HG02885 (cell line): ENCODE data around the gene TMEM183A.
A peak's percentile ranks its signal among the peaks of the same experiment; 100 is the strongest.

ENCODE experiments used
- ATAC-seq: cut with Tn5 transposase; IDR thresholded peaks from one replicate; pipeline ENCODE4 v1.9.1; 2021; ENCODE audit warnings: mild to moderate bottlenecking; ENCODE audit not compliant: unreplicated experiment, poor library complexity

The TMEM183A gene

DNA sequence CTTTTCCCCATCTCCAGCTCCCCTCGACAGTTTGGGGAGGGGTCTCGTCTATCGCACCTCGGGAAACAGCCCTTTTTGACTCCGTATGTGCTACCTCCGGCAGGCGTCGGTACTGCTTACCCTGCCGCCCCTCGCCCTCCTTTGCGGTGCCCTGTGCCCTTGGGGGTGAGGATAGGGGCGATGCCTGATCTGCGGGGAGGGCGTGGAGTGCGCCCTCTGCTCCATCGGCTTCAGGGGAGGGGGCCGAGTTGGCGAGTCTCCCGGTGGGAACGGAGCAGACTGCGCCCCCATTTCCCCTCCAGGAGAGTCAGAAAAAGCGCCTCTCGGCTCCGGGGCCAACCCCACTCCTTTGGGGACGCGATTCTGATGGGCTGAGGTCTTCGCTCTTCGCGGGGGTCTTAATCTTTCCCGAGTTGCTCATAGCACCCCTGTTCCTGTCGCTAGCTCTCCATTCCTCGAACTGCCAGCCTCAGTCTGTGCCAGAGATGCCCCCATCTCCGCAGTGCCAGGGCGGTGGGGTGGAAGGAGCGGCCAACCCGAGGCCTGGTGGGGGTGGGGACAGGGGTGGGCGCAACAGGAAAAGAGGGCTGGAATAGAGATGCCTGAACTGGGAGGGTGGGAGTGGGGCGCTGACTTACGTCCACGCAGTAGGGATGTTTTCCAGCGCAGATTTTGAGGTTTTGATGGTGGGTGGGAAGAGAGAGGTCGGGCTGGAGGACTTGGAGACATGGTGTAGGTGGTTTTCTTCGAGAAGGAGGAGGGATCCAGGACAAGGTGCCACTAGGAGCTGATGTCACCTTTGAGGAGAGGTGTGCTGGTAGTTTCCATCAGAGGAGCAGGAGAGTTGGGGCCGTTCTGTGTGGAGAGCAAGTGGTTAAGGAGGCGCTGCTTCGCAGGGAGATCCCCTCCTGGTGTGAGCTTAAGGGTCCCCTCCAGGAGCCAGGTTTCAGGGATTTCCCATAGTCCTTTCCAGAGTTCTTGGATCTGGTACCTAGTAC is 19.8 kb downstream of the TMEM183A start:
- ATAC-seq = no peak

DNA sequence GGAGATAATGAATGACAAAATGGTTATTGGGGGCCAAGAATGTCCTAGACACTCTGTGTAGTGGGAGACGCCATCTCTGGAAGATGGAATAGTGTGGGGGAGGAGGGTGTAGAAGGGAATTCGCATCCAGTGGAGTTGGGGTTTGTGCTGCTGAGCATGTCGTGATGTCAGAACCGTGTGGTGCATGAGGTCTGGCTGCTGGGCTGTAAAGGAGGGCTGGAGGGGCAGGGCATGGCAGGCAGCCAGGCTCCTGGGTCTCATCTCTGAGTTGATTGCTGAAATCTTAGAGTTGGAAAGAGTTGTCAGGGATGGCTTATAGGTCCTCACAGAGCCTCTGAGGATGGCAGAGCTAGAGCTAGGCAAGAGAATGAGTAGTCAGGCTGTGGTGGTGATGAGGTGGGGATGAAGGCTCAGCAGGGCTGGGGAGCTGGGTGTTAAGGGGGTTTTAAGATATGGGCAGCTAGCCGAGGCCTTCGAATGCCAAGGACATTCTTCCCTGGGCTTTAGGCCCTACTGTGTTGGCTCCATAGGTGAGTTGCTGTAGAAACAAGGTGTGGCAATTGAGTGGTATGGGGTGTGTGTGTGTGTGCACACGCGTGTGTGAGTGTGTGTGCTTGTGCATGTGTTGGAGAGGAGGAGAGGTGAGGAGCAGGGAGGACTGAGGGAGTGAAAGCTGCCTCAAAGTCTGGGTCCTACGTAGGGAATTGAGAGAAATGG is 21.1 kb downstream of the TMEM183A start:
- no peak for ATAC-seq

DNA sequence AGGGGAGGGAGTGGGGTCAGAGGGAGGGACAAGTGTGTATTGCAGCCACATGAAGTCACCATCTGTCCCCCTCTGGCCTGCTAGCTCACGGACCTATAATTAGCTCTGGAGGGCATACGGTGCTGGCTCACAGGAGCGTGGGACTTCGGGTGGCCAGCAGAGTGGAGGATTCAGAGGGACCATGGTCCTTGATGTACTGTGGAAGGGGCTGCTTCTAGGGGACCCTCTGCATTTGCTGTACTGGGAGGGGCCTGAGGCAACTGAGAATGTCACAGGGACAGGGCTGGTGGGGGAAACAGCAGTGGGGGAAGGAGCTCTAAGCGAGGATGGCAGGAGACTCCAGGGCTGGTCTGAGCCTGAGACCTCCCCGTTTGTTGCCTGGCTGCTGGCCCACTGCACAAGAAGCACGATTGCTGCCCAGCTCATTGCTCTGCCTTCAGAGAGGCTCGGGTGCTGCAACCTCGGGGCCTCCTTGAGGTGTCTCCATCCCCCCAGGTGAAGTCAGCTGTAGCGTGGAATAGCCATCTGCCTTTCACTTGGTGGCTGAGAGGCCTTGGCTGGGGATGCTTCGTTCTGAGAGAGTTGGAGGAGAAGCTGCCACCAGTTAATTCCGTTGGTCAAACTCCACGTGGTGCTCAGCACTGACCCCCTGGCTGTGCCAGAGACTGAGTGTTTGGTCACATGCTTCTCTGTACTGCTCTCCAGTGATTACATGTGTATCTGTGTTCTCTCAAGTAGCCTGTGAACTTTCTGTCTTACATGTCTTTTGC is 21.8 kb downstream of the TMEM183A start:
- ATAC-seq = no peak

DNA sequence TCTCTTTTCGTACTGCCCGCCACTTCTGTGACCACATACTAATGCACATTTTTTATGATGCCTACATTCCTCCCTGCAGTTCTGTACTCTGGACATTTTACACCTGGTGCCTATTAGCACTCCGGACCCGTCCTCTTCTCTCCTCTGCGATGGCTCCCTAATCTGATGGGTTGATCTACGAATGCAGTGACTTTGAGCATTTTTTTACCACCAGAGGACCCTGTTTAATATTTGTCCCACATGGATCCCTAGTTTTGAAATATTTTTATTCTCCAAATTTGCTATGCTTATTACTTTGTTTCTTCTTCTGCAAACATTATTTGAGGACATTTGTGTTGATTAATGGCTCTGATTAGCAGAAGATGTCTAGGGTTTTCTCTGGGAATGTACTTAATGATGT is 24.3 kb downstream of the TMEM183A start:
- no peak for ATAC-seq

DNA sequence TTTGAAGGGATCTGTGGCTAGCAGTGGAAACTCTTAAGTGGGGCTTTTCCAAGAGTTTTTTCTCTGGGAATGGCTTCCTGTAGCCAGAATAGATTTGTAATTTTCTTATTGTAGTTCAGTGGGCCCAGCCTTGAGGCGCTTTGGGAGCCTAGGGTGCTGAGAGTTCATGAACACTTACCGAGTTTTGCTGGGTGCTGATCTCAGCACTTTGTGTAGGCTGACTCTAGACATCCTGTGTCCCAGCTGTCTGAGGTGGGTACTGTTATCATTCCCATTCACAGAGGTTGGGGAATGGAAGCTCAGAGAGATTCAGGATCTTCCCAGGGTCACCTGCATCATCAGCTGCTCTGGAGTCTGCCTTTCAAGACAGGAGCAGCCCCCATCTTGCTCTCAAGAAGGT is 26.1 kb downstream of the TMEM183A start:
- ATAC-seq = no peak

DNA sequence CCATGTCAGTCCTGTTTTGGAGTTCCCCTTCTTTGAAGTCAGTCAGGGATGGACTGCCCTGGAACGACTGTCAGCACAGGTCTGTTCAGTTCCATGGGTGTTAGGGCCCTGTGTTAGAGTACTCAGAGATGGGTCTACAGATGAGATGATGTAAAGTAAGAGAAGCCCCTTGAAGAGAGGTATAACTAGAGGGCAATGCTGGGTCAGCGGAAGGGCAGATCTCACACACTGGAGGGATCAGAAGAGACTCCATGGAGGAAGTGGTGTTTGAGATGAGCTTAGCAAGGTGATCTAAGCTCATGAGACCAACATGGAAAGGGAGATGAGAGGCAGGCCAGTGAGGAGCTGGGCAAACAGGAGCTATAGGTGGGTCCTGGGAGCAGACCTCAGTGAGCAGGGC is 26.7 kb downstream of the TMEM183A start:
- ATAC-seq = no peak

DNA sequence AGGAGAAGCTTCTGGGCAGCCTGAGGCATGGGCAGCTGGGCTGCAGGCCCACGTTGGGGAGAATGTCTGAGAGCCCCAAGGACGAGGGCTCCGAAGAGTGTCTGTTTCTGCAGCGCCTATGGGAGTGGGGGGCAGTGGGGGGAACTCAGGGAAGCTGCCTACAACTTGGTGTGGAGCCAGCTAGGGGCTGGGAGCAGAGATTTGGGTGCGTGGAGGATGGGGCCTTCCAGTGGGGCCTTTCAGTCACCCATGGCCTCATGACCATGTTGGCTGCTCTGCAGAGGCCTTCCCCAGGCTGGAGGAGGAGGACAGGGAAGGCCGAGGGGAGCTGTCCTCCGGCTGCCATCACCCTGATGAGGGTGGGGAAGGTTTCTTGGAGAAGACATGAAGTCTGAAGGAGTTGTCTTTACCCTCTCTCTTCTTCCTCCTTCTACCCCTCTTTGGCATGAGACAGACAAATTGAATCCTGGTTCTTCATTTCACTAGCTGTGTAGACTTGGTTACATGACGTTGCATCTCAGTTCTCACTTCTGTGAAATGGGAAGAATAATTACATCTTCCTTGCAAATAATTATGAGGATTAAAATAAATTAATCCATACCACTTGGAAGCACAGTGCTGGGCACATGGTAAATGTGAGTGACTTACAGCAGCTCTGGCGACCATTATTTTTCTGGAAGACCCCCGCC is 27.4 kb downstream of the TMEM183A start:
- ATAC-seq = no peak

DNA sequence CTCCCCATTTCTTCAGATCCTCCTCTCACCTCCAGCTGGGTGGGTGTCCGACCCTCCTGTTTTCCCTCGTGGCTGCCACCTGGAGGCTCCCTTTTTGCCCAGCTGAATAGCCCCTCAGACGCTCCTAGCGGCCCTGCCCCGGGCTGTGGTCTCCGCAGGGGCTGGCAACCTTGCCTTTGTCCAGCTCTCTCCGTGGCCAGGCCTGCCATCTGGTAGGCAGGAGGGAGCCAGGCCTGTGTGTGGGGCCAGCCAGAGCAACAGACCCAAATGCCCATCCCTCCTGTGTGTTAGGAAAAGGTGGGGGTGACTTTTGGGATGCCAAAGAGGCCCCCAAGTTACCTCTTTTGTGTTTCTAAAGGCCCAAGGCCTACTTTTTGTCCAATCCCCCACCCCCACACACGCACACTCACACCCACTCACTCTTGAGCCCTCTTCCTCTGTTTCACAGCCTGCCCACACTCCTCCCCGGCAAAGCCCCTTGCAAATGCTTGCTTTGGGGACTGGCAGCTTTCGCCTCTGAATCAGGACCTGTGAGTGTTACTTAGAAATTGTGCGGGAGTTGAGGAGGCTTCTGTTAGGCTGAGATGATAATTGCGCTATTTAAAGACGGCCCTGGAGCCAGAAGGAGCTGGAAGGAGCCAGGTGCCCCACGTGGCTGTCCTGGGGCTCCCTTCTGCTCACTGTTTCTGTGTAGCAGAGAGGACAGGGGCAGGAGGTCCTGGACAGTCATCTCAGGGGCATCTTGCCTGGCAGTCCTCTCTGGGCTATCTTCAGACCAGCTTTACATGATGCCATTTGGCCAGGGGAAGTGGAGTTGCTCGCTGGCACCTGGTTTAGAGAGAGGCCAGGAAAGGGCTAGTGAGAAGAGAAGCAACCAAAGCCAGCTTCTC is 28.2 kb downstream of the TMEM183A start:
- no peak for ATAC-seq

DNA sequence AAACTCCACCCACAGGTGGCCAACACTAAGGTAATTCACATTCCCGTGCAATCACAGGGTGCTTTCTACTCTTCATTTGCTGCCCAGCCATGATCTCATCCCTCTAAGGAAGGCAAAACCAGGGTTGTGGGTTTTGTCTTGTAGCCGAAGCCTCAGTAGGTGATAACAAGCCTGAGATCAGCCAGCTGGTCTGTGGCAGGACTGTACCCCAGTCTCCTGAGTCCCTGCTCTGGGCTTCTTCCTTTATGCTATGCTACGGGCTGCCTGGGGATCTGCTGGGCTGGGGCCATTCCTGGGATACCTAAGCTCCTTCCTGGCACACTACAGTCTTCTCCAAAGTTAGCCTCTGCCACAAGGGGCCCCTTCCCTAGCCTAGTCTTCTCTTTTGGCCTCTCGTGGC is 29.0 kb downstream of the TMEM183A start:
- ATAC-seq = no peak

DNA sequence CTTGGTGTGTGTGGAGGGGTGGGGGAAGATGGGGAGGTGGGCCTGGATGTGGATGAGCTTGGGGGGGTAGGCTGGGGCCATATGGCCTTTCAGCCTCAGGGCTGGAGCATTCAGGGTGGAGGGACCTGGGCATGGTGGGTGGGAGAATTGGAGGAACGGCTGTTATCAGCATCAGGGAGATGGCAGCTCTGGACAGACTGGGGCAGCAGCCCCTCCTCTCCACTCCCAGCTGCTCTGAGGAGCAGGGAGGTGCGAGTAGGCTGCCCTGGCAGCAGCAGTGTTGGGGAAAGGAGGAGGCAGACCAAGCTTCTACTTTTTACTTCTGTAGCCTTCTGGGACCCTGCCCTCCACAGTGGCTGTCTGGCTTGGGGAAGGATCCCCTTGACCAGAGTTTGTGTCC is 29.4 kb downstream of the TMEM183A start:
- no peak for ATAC-seq

DNA sequence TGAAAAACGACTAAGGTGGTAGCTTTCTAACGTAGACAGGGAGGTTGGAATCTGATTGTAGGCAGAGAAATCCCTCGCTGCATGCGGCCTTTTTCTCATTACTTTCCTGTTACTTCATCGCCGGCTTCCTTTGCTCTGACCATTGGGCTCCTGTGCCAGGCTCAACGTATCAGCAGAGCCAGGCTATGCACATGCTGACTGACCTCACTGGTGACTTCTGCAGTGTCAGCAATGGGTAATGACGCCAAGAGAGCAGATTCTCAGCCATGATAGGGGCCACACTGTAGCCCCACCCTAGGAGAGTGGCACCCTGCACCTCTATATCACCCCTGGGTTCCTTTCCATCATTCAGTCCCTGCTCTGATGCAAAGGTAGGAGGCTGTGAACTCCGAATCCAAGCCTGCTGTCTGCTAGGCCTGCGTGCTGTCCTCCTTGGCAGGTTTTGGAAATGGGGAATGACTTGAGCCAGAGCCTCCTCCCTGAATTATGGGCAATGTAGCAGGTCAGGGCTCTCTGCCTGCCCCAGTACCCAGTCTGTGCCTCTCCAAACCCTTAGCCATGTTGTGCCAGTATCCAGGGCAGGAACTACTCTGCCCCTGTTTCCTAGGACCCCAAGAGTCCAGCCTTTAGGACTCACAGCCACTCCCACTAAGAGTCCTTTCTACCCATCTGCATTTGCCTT is 30.5 kb downstream of the TMEM183A start:
- no peak for ATAC-seq

DNA sequence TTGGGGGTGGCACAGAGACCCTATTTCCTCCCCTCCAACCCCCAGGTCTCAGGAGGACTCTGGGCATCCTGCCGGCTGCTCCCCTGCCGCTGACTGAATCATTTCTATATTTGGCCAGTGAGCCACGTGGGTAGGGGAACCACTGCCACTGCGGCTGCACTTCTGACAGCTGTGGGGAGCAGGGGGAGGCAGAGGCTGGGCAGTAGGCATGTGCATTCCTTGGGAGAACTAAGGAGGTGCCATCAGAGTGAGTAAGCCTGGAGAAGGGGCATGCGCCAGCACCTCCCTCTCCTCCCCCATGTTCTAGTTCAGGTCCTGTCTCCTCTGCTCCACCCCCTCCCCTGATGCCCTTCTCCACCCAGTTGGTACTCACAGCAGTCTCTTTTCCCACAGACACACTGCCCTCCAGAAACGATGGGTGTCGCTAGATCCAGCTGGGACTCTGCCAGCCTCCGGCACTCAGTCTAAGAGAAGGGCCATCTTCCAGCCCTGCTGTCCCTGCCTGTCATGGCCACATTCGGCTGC is 31.1 kb downstream of the TMEM183A start:
- ATAC-seq = peak; percentile 41

DNA sequence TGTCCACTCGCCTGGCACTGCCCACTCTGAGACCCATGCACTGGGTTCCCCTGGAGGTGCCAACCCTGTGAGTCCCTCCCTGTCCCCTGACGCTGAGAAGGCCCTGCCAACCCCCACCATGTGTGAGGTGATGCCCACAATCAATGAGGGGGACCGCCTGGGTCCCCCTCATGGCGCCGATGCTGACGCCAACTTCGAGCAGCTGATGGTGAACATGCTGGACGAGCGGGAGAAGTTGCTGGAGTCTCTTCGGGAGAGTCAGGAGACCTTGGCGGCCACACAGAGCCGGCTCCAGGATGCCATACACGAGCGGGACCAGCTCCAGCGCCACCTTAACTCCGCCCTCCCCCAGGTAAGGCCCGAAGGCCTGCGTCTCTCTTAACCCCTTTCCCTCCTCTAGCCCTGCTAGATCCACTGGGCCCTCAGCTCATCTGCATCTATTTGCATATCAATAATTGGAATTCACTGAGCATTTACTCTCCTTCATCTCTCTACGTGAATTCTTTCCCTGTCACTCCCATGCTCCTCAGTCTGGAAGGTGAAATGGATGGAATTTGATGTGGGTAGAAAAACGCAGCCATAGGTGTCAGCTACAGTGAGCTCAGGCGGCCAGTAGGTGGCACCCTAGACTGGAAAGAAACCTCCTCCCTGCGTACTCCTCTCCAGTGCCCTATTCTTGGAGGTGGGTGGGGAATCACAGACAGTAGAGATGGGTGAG is 31.9 kb downstream of the TMEM183A start:
- no peak for ATAC-seq

DNA sequence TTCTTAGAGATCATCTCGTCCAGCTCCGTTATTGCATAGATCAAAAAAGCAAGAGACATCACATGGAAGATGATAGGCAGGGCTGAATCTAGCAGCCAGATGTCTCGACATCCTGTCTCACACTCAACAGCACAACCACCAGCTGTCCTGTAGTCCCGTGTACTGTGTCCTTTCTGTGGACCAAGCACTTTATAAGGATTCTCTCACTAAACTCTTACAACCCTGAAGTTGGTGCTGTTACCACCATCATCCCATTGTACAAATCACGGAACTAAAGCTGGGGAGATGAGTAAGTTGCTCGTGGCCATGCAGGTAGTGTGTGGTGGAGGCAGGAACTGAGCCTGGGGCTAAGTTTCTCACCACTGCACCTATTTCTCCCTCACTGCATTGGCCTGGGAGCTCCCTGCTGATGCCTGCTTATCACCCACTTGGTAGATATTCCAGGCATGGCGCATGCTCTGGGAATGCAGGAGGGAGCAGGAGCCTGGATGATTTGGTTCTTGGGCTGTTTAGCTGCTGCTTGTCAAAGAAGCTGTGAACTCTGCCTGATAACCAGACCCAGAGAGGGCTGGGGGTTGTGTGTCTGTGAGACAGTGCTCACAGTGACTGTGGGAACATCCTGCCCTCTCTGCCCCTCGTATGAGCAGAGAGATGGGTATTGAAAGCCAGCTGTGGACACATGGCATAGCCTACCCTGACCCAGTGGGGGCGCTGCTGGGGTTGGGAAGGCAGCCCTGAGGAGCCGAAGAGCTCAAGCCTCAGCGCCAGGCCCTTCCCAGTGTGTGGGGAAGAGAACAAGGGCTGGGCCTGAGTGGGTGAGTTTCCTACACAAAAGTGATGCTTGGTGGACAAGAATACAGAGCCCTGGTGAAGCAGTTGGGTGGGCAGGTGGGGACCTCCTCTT is 32.7 kb downstream of the TMEM183A start:
- no peak for ATAC-seq

DNA sequence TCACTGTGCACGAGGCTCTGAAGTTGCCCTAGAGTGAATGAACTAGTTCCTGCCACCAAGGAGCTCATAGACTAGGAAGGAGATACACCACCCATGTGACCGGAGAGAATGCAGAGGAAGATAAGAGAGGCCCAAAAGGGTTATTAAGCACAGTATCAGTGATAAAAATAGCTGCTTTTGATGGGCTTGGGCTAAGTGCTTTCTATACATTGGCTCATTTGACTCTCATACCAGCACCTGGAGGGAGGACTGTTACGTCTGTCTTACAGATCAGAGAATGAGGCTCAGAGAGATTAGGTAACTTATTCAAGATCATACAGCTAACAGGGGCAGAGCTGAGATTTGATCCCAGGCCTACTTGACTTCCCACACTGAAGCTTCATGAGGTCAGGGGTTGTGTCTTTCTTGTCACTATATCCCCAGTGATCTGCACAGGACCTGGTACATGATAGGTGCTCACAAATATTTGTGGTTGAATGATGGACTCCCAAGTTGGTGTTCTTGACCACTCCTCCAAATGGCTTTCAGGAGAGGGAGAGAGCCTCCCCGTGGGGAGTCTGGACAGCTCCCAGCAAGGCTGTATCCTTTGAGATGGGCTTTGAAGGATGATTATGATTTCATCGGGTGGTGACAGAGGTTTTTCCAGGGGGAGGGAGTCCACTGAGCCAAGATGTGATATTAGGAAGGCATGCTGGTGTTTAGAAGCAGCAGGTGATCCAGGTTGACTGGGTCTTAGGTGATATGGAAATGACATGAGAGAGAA is 33.5 kb downstream of the TMEM183A start:
- no peak for ATAC-seq

DNA sequence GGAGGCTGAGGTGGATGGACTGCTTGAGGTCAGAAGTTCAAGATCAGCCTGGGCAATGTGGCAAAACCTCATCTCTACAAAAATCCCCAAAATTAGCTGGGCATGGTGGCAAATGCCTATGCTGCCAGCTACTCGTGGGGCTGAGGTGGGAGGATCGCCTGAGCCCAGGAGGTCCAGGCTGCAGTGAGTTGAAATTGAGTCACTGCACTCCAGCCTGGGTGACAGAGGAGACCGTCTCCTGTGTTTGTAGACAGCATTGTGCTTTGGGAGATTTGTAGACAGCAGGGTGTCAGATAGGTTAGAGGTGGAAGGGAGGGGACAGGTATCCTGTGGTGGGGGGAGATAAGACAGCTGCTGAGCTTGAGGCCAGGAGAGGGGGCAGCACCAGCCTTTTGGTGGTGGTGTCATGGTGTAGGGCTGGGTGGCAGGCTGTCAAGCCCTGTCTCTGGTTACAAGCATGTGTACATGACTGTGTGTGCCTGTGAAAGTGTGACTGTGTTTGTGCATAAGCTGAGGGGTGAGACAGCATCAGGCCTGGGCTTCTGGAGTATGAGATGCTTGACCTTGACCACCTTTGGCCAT is 34.3 kb downstream of the TMEM183A start:
- no peak for ATAC-seq
